ENCODE data around the gene ADGRV1.
"Not testable (repeated sequence)": the region's sequence is repeated elsewhere in the genome, so short reads cannot be mapped to it uniquely, and the experiment has no call there.

ADGRV1 gene

GRCh38 chr5:91032125-91032524 is 473.5 kb downstream of the ADGRV1 start:
- no peak for TF ChIP-seq CTCF (IDR thresholded peaks at IDR 0.05; ENCODE audit: low read depth, low read length, missing control alignments)
- H3K4me3 ChIP-seq (ENCODE audit: low read depth, low read length) = no peak overlapping the region
- in situ Hi-C loops (cut with HindIII; ENCODE audit: low sequenced_read_pairs) = no loop called here
- no peak for DNase-seq (ENCODE audit: low read depth)

GRCh38 chr5:91033370-91033769 is 474.8 kb downstream of the ADGRV1 start:
- no peak for DNase-seq (ENCODE audit: low read depth)
- no peak overlapping the region for H3K4me3 ChIP-seq (ENCODE audit: low read depth, low read length)
- no peak for TF ChIP-seq CTCF (IDR thresholded peaks at IDR 0.05; ENCODE audit: low read depth, low read length, missing control alignments)
- in situ Hi-C loops (cut with HindIII; ENCODE audit: low sequenced_read_pairs) = no loop called here

- DNase-seq (ENCODE audit: low read depth) = no peak
- in situ Hi-C loops (cut with HindIII; ENCODE audit: low sequenced_read_pairs) = loop anchor here (5.0 kb wide), 1 partner anchor 46 kb away; no protein-coding TSS in a partner anchor
- no peak overlapping the region for H3K4me3 ChIP-seq (ENCODE audit: low read depth, low read length)
Measured at GRCh38 chr5:91038180-91038808, 479.7 kb downstream of the ADGRV1 start.

GRCh38 chr5:91041132-91041531 is 482.5 kb downstream of the ADGRV1 start:
- H3K4me3 ChIP-seq (ENCODE audit: low read depth, low read length); DNase-seq (ENCODE audit: low read depth); in situ Hi-C loops (cut with HindIII; ENCODE audit: low sequenced_read_pairs): not testable (repeated sequence)

More at GRCh38 chr5:91038180-91038808, 479.7 kb downstream of the ADGRV1 start:
- TF ChIP-seq CTCF (IDR thresholded peaks at IDR 0.05; ENCODE audit: low read depth, low read length, missing control alignments) = no peak

GRCh38 chr5:91042247-91042935 is 483.8 kb downstream of the ADGRV1 start:
- H3K4me3 ChIP-seq (ENCODE audit: low read depth, low read length) = no peak overlapping the region
- TF ChIP-seq CTCF (IDR thresholded peaks at IDR 0.05; ENCODE audit: low read depth, low read length, missing control alignments) = no peak
- in situ Hi-C loops (cut with HindIII; ENCODE audit: low sequenced_read_pairs) = no loop called here
- no peak for DNase-seq (ENCODE audit: low read depth)

- DNase-seq (ENCODE audit: low read depth) = no peak
- in situ Hi-C loops (cut with HindIII; ENCODE audit: low sequenced_read_pairs) = no loop called here
- TF ChIP-seq CTCF (IDR thresholded peaks at IDR 0.05; ENCODE audit: low read depth, low read length, missing control alignments) = no peak
Measured at GRCh38 chr5:91042936-91043255, 484.3 kb downstream of the ADGRV1 start.

GRCh38 chr5:91048073-91048472 is 489.5 kb downstream of the ADGRV1 start:
- in situ Hi-C loops (cut with HindIII; ENCODE audit: low sequenced_read_pairs) = no loop called here
- H3K4me3 ChIP-seq (ENCODE audit: low read depth, low read length) = no peak overlapping the region
- TF ChIP-seq CTCF (IDR thresholded peaks at IDR 0.05; ENCODE audit: low read depth, low read length, missing control alignments) = no peak
- DNase-seq (ENCODE audit: low read depth) = no peak

More at GRCh38 chr5:91042936-91043255, 484.3 kb downstream of the ADGRV1 start:
- no peak overlapping the region for H3K4me3 ChIP-seq (ENCODE audit: low read depth, low read length)

All from astrocyte of the cerebellum (primary cell).